HG02870 (cell line): ENCODE results near the gene PPP6C.
A peak's percentile ranks its signal among the peaks of the same experiment; 100 is the strongest.
"Not testable (repeated sequence)": the region's sequence is repeated elsewhere in the genome, so short reads cannot be mapped to it uniquely, and the experiment has no call there.

Experiments
- ATAC-seq: cut with Tn5 transposase; IDR thresholded peaks from one replicate; pipeline ENCODE4 v1.9.1; 2021; ENCODE audit warnings: mild to moderate bottlenecking, moderate library complexity; ENCODE audit not compliant: unreplicated experiment

The PPP6C gene

GRCh38 chr9:125189361-125190289, at the start of gene PPP6C:
TSS of gene PPP6C (minus strand) at chr9:125189803. CDS start at chr9:125189718, 85 bp downstream.
- ATAC-seq, result peak; percentile 96

GRCh38 chr9:125238915-125239446, 49.4 kb upstream of the PPP6C start:
- ATAC-seq, result no peak

GRCh38 chr9:125238127-125238914, 48.7 kb upstream of the PPP6C start:
- ATAC-seq, result no peak

GRCh38 chr9:125236520-125237159, 47.0 kb upstream of the PPP6C start:
- not testable (repeated sequence) for ATAC-seq

GRCh38 chr9:125235804-125236519, 46.4 kb upstream of the PPP6C start:
- no peak for ATAC-seq

- not testable (repeated sequence) for ATAC-seq
Measured at GRCh38 chr9:125234099-125234498, 44.5 kb upstream of the PPP6C start.

- no peak for ATAC-seq
Measured at GRCh38 chr9:125233678-125234077, 44.1 kb upstream of the PPP6C start.

- no peak for ATAC-seq
Measured at GRCh38 chr9:125227761-125228160, 38.2 kb upstream of the PPP6C start.

- not testable (repeated sequence) for ATAC-seq
Measured at GRCh38 chr9:125224858-125225257, 35.3 kb upstream of the PPP6C start.

- no peak for ATAC-seq
Measured at GRCh38 chr9:125218621-125219020, 29.0 kb upstream of the PPP6C start.

GRCh38 chr9:125214186-125214585, 24.6 kb upstream of the PPP6C start:
- ATAC-seq, result no peak

GRCh38 chr9:125204477-125204876, 14.9 kb upstream of the PPP6C start:
- no peak for ATAC-seq

GRCh38 chr9:125202846-125203618, 13.4 kb upstream of the PPP6C start:
- no peak for ATAC-seq

GRCh38 chr9:125200216-125201047, 10.8 kb upstream of the PPP6C start, which contains the start of gene RABEPK:
TSS of gene RABEPK (plus strand) at chr9:125200542. CDS start at chr9:125203014, 2,472 bp downstream.
- peak; percentile 97 for ATAC-seq

GRCh38 chr9:125195591-125195990, 6.0 kb upstream of the PPP6C start:
- not testable (repeated sequence) for ATAC-seq

GRCh38 chr9:125194466-125194865, 4.9 kb upstream of the PPP6C start:
- not testable (repeated sequence) for ATAC-seq

GRCh38 chr9:125190361-125190801, 778 bp upstream of the PPP6C start:
- ATAC-seq, result no peak

- peak; percentile 10 for ATAC-seq
Measured at GRCh38 chr9:125189011-125189360, 617 bp downstream of the PPP6C start.

GRCh38 chr9:125183561-125183960, 6.0 kb downstream of the PPP6C start:
- ATAC-seq, result no peak
